Stimulated activated CD4-positive, alpha-beta T cell treated with anti-CD3 and anti-CD28 coated beads, Interleukin-4, amount 100 ng/mL, for 4 hours (primary cell): ENCODE measurements around the gene SLC22A4.

Experiments
- DNase-seq, 2 experiments: peaks; one replicate each; pipeline ENCODE4 v3.0.0-alpha.2; 2020

SLC22A4 gene

GRCh38 chr5:132293992-132294727 is at the start of gene SLC22A4:
Gene SLC22A4 (plus strand): TSS chr5:132294394. CDS start chr5:132294617, 223 bp downstream.
- DNase-seq, result peak; percentile 78 to 79

DNA sequence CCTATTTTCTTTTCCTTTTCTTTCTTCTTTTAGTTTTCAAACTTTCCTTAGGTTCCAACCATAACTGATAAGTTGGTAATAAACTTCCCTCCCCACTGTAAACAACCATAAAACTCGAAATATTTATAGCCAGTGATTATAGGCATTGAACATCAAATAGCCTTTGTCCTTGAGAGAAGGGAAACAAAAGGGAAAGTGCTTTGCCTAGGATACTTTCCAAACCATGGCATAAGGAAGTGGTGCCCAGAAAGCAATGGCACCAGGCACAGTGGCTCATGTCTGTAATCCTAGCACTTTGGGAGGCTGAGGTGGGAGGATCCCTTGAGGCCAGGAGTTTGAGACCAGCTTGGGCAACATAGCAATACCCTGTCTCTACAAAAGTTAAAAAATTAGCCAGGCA is 48.6 kb upstream of the SLC22A4 start:
- no peak for DNase-seq

GRCh38 chr5:132246806-132247205 is 47.4 kb upstream of the SLC22A4 start:
- DNase-seq, result no peak

DNA sequence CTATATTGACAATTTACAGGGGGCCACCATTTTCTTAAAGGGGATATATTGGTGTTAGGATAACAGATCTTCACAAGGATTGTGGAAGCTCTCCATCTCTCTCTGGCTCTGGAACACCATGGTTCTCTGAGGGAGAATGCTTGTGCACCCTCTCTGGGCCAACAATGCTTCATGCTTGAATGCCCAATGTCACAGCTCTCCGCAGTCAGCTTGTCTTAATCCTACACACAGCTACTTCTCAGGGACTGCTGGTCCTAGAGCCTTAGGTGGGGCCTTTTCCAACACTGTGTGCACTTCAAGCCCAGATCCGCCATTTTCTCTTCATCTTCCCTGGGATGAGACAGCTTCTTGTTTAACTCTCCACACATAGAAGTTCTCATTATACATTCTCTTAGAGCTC is 43.6 kb upstream of the SLC22A4 start:
- no peak for DNase-seq

DNA sequence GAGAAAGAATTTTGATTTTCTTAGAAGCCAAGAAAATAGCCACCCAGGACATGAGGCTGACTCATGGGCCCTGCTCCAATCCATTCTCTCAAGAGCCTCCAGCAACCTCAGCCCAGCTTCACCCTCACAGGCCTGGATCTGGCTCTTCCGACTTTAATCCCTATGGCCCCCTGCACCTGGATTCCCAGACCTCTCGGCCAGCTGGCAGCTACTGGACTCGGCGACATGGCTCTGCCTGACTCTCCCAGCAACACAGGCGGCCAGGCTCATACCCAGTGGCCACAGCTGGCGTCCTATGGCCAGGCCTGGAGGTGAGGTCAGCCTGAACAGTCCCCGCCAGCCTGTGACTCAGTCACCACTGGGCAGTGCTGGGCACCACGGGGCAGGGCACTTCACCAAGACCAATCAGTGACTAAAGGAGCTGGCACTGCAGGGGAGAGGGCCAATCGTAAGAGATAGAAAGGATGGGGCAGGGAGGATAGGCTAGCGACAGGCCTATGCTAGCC is 42.9 kb upstream of the SLC22A4 start:
- DNase-seq, result no peak

GRCh38 chr5:132253008-132253441 is 41.2 kb upstream of the SLC22A4 start:
- DNase-seq, result no peak

GRCh38 chr5:132253452-132254320 is 40.5 kb upstream of the SLC22A4 start:
- DNase-seq, result no peak

- DNase-seq, result no peak
Measured at GRCh38 chr5:132254321-132254977, 39.7 kb upstream of the SLC22A4 start.

GRCh38 chr5:132256086-132256782 is 38.0 kb upstream of the SLC22A4 start:
- no peak for DNase-seq

DNA sequence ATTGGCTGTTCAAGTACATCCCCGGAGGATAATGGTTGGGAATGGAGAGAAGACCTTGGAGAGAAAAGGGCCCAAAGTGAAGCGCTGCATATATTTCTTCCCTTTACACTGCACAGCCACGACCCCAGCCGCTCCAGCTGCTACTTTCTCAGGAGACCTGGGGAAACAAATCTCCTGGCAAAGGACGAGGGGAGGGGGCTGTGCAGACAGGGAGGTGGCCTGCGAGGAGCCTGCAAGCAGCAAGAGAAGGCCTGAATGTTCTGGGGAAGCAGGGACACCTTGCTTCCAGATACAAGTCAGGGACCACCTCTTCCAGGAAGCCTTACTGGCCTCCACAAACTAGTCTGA is 37.4 kb upstream of the SLC22A4 start:
- no peak for DNase-seq

GRCh38 chr5:132257131-132258101 is 36.8 kb upstream of the SLC22A4 start, which contains the start of gene PDLIM4:
Gene PDLIM4 (plus strand): TSS chr5:132257696. CDS start chr5:132257735, 39 bp downstream.
- no peak for DNase-seq

- DNase-seq, result no peak
Measured at GRCh38 chr5:132258102-132259068, 35.8 kb upstream of the SLC22A4 start.

DNA sequence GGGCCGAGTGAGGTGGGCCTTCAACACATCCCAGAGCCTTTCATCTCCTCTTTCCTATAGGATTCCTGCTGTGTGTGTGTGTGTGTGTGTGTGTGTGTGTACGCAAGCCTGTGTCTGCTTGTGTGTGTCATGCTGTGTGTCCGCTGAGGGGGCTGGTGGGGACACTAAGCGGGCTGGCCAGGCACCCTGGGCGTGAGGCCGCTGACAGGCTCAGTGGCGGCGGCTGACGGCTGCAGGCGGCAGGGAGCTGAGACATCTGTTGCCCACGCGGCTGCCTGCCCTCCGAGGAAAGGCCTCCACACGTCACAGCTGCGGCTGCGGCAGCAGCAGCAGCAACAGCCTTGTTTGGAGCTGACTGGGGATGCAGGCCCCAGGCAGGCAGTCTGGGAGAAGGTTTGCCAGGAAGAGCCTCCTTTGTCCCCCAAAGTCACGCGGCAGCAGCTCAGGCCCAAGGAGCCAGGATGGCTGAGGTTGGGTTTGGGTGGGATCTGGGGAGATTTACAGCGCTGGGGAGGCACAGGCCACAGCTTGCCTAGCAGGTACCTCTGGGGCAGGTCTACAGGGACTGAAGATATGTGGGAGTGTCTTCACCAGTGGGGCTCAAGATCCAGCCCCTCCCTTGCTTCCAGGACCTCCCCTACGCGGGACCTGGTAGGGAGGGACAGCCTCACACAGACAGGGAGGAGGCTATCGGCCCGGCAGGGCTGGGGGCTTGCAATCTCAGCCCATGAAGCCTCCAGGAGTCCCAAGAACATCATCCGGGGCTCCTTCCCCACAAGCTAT is 34.9 kb upstream of the SLC22A4 start:
- DNase-seq, result no peak

DNA sequence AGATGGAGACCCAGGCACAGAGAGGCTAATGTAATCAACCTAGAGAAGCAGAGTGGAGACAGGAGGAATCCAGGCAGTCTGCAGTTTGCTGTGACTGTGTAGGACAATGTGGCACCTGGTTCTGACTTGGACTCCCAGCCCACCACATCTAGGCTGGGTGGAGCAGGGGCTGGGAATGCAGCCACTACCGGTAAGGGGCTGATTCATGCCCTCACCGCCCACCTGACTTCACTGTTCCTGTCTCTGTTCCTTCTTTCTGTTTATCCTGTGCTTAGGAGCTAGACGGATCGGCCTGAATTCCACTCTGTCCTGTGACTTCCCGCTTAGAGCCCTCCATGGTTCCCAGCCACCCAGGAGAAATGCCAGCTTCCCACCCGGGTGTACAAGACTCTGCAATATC is 34.1 kb upstream of the SLC22A4 start:
- no peak for DNase-seq

GRCh38 chr5:132260714-132261551 is 33.3 kb upstream of the SLC22A4 start:
- DNase-seq, result peak; percentile 24 to 66

GRCh38 chr5:132261881-132262845 is 32.0 kb upstream of the SLC22A4 start:
- DNase-seq, result no peak
